Measurements from ENCODE around the gene RPH3AL. TPM values are rescaled to one million over a fixed set of nuclear protein-coding genes. Genes with fewer than 3 reads are reported as not detected.

The RPH3AL gene
- total RNA-seq, 2 experiments from 2014 or later: 2.4 to 2.8 TPM

- no peak for DNase-seq
- no peak overlapping the region for H3K4me3 Mint-ChIP-seq
- H3K36me3 Mint-ChIP-seq (ENCODE audit: low read depth): no peaks in the 10 kb centered on the region
Observed at GRCh38 chr17:288802-289356, 63.7 kb downstream of the RPH3AL start.

GRCh38 chr17:286571-286970 is 66.0 kb downstream of the RPH3AL start:
- Mint-ChIP-seq H3K27me3 (no peaks in the 10 kb centered on the region), H3K4me1 (ENCODE audit: low read depth) (no peaks in the 10 kb centered on the region), H3K4me3 (no peak overlapping the region), H3K9me3 (no peaks in the 10 kb centered on the region), H3K36me3 (ENCODE audit: low read depth) (no peaks in the 10 kb centered on the region), H3K27ac (no peak overlapping the region)
- no peak for DNase-seq
- H3K4me1 ChIP-seq (ENCODE audit: insufficient read depth, low read length): no peaks in the 10 kb centered on the region
- H3K27me3 ChIP-seq (ENCODE audit: control insufficient read depth in 1 of 2, insufficient read depth in 2 of 2, low read length in 2 of 2): no peaks in the 10 kb centered on the region
- no peak for ATAC-seq (ENCODE audit: poor library complexity)
- no peak overlapping the region for H3K4me3 ChIP-seq (ENCODE audit: low read length)
- intact Hi-C loops (cut with DNase I, micrococcal nuclease): no loop called here
- ChIA-PET CTCF (no interaction called here), POLR2A (no interaction called here)
- H3K36me3 ChIP-seq (ENCODE audit: insufficient read depth, low read length): no peaks in the 10 kb centered on the region
- no peak overlapping the region for H3K27ac ChIP-seq (ENCODE audit: low read depth in 1 of 2, low read length in 2 of 2)
- no peaks in the 10 kb centered on the region for H3K9me3 ChIP-seq (ENCODE audit: control insufficient read depth in 1 of 2, insufficient read depth in 1 of 2, low read length in 2 of 2)
- TF ChIP-seq CTCF (IDR thresholded peaks at IDR 0.05): no peak

More at GRCh38 chr17:288802-289356, 63.7 kb downstream of the RPH3AL start:
- Histone ChIP-seq H3K4me3 (ENCODE audit: low read length) (no peak overlapping the region), H3K36me3 (ENCODE audit: insufficient read depth, low read length) (no peaks in the 10 kb centered on the region), H3K27ac (ENCODE audit: low read depth in 1 of 2, low read length in 2 of 2) (no peak overlapping the region), H3K4me1 (ENCODE audit: insufficient read depth, low read length) (peaks cover 11% of the 10 kb centered on the region), H3K9me3 (ENCODE audit: control insufficient read depth in 1 of 2, insufficient read depth in 1 of 2, low read length in 2 of 2) (no peaks in the 10 kb centered on the region), H3K27me3 (ENCODE audit: control insufficient read depth in 1 of 2, insufficient read depth in 2 of 2, low read length in 2 of 2) (no peaks in the 10 kb centered on the region)
- Mint-ChIP-seq H3K27ac (no peak overlapping the region), H3K9me3 (no peaks in the 10 kb centered on the region), H3K27me3 (no peaks in the 10 kb centered on the region), H3K4me1 (ENCODE audit: low read depth) (no peaks in the 10 kb centered on the region)
- TF ChIP-seq CTCF (IDR thresholded peaks at IDR 0.05): no peak
- no peak for ATAC-seq (ENCODE audit: poor library complexity)
- CTCF ChIA-PET: no interaction called here
- POLR2A ChIA-PET: no interaction called here
- intact Hi-C loops (cut with DNase I, micrococcal nuclease): no loop called here

- Histone ChIP-seq H3K4me3 (ENCODE audit: low read length) (no peak overlapping the region), H3K9me3 (ENCODE audit: control insufficient read depth in 1 of 2, insufficient read depth in 1 of 2, low read length in 2 of 2) (no peaks in the 10 kb centered on the region), H3K27me3 (ENCODE audit: control insufficient read depth in 1 of 2, insufficient read depth in 2 of 2, low read length in 2 of 2) (no peaks in the 10 kb centered on the region), H3K36me3 (ENCODE audit: insufficient read depth, low read length) (no peaks in the 10 kb centered on the region), H3K27ac (ENCODE audit: low read depth in 1 of 2, low read length in 2 of 2) (no peak overlapping the region), H3K4me1 (ENCODE audit: insufficient read depth, low read length) (no peaks in the 10 kb centered on the region)
- Mint-ChIP-seq H3K36me3 (ENCODE audit: low read depth) (no peaks in the 10 kb centered on the region), H3K27me3 (no peaks in the 10 kb centered on the region), H3K4me1 (ENCODE audit: low read depth) (no peaks in the 10 kb centered on the region), H3K9me3 (no peaks in the 10 kb centered on the region), H3K27ac (no peak overlapping the region), H3K4me3 (no peak overlapping the region)
- POLR2A ChIA-PET: no interaction called here
- DNase-seq (no peak), ATAC-seq (ENCODE audit: poor library complexity) (no peak)
- no peak for TF ChIP-seq CTCF (IDR thresholded peaks at IDR 0.05)
- intact Hi-C loops (cut with DNase I, micrococcal nuclease): no loop called here
- CTCF ChIA-PET: no interaction called here
Observed at GRCh38 chr17:285751-286422, 66.7 kb downstream of the RPH3AL start.
